Liver (tissue), 9 donors: ENCODE results near the gene SPTAN1. TPM values are rescaled to one million over a fixed set of nuclear protein-coding genes. Genes with fewer than 3 reads are reported as not detected.
"Not testable (repeated sequence)": the region's sequence is repeated elsewhere in the genome, so short reads cannot be mapped to it uniquely, and the experiment has no call there.

Source experiments
- DNase-seq: peaks from one replicate; pipeline ENCODE4 v3.0.0-alpha.2; 2017; ENCODE audit warnings: low spot score
- H3K27ac ChIP-seq, 2 donors: one replicate each; pipeline ENCODE4 v1.7.0; 2013; ENCODE audit warnings: inconsistent platforms in 2 of 2, low read length in 2 of 2, control low read depth in 1 of 2, low read depth in 1 of 2, mild to moderate bottlenecking in 1 of 2
- H3K27me3 ChIP-seq, 4 donors: one replicate each; pipeline versions ENCODE4 v1.6.1 to v1.7.0; 2013; ENCODE audit warnings: low read length in 3 of 4, inconsistent platforms in 1 of 4, mild to moderate bottlenecking in 1 of 4, moderate library complexity in 1 of 4; ENCODE audit not compliant: control insufficient read depth in 4 of 4, insufficient read depth in 4 of 4
- H3K36me3 ChIP-seq, 4 donors: one replicate each; pipeline versions ENCODE4 v1.6.1 to v1.7.0; 2013; ENCODE audit warnings: low read length in 3 of 4, mild to moderate bottlenecking in 3 of 4, low read depth in 1 of 4, moderate library complexity in 1 of 4; ENCODE audit not compliant: control insufficient read depth in 4 of 4, insufficient read depth in 3 of 4
- H3K4me1 ChIP-seq, 4 donors: one replicate each; pipeline versions ENCODE4 v1.6.1 to v1.7.0; 2013; ENCODE audit warnings: low read length in 3 of 4, mild to moderate bottlenecking in 3 of 4, moderate library complexity in 1 of 4; ENCODE audit not compliant: control insufficient read depth in 4 of 4, insufficient read depth in 4 of 4
- H3K4me3 ChIP-seq, 3 donors: one replicate each; pipeline versions ENCODE4 v1.6.1 to v1.7.0; 2013; ENCODE audit warnings: low read length in 3 of 3, control low read depth in 1 of 3, low read depth in 1 of 3, mild to moderate bottlenecking in 1 of 3
- H3K9ac ChIP-seq, 2 donors: one replicate each; pipeline ENCODE4 v1.7.0; 2013; ENCODE audit warnings: low read length in 2 of 2, mild to moderate bottlenecking in 2 of 2, moderate library complexity in 2 of 2, control low read depth in 1 of 2, low read depth in 1 of 2
- H3K9me3 ChIP-seq, 4 donors: one replicate each; pipeline versions ENCODE4 v1.6.1 to v1.7.0; 2013; ENCODE audit warnings: low read length in 3 of 4; ENCODE audit not compliant: control insufficient read depth in 4 of 4
- ATF3 ChIP-seq: IDR thresholded peaks from 2 replicates; pipeline ENCODE4 v1.6.1; 2016; ENCODE audit warnings: antibody characterized with exemption
- CTCF ChIP-seq: fragments of 150-350 bp; IDR thresholded peaks from 2 replicates; pipeline ENCODE4 v1.5.1; 2017; ENCODE audit warnings: improper control_type of control experiment, low read depth, low read length; ENCODE audit not compliant: missing input control
- FOXA1 ChIP-seq: IDR thresholded peaks from 2 replicates; pipeline ENCODE4 v1.6.1; 2016; ENCODE audit warnings: antibody characterized with exemption
- FOXA2 ChIP-seq: IDR thresholded peaks from 2 replicates; pipeline ENCODE4 v1.6.1; 2016; ENCODE audit warnings: antibody characterized with exemption
- HNF4G ChIP-seq: IDR thresholded peaks from 2 replicates; pipeline ENCODE4 v1.6.1; 2016; ENCODE audit warnings: antibody characterized with exemption
- MAX ChIP-seq: IDR thresholded peaks from 2 replicates; pipeline ENCODE4 v1.6.1; 2016; ENCODE audit warnings: antibody characterized with exemption
- NR2F2 ChIP-seq: IDR thresholded peaks from 2 replicates; pipeline ENCODE4 v1.6.1; 2016; ENCODE audit warnings: antibody characterized with exemption
- RAD21 ChIP-seq, 2 donors: IDR thresholded peaks; 2 replicates each; pipeline ENCODE4 v1.6.1; 2016; ENCODE audit warnings: antibody characterized with exemption in 2 of 2, mild to moderate bottlenecking in 2 of 2
- SP1 ChIP-seq: IDR thresholded peaks from 2 replicates; pipeline ENCODE4 v1.6.1; 2018; ENCODE audit warnings: antibody characterized with exemption, mild to moderate bottlenecking
- TAF1 ChIP-seq: conservative IDR thresholded peaks from 2 replicates; pipeline ENCODE4 v1.6.1; 2016; ENCODE audit warnings: antibody characterized with exemption, mild to moderate bottlenecking
- ZBTB33 ChIP-seq: IDR thresholded peaks from 2 replicates; pipeline ENCODE4 v1.6.1; 2016; ENCODE audit warnings: antibody characterized with exemption
- WGBS: extraction: QIAGEN DNeasy Blood & Tissue Kit; methylation state at CpG from one replicate; pipeline ENCODE4 v1.1.7; 2013; 5-methylcytosine and 5-hydroxymethylcytosine counted together
- polyA plus RNA-seq, 2 donors: library from polyadenylated mRNA; stranded (reverse) in 1 of 2; unstranded in 1 of 2; fragments of 200-250 nt in 1 of 2; fragments of >200 nt in 1 of 2; fragmentation: Nextera tagmentation in 1 of 2; extraction: Ambion mirVana in 1 of 2; gene quantifications; one replicate each; pipeline versions ENCODE4 v1.2.1 to v1.2.3, GENCODE V29; 2013 to 2015
- total RNA-seq, 2 donors: library from RNA; depleted of rRNA; stranded (reverse); fragments of >200 nt; gene quantifications; one replicate each; pipeline ENCODE4 v1.2.3, GENCODE V29; 2014
- donor health status: healthy.
- donor health status: healthy.
- donor health status: healthy.
- donor health status: healthy.
- donor health status: healthy.

SPTAN1 gene
- total and polyA plus RNA-seq, 4 donors, result 31.3 to 86.5 (median 60.4) TPM

- Histone ChIP-seq H3K9ac (no peak overlapping the region), H3K4me1 (no peaks in the 10 kb centered on the region), H3K27ac (no peak overlapping the region), H3K9me3 (no peaks in the 10 kb centered on the region), H3K4me3 (no peak overlapping the region), H3K27me3 (no peaks in the 10 kb centered on the region), H3K36me3 (no peaks in the 10 kb centered on the region)
- no peak for DNase-seq
- TF ChIP-seq ZBTB33, result no peak
- no peak for TF ChIP-seq FOXA1
- TF ChIP-seq ATF3, result no peak
- no peak for TF ChIP-seq MAX
- 91% methylated on average over 12 of the region's 12 CpGs for WGBS
These were observed 90.4 kb downstream of the SPTAN1 start for GRCh38 chr9:128642675-128643245.

- no peak for DNase-seq
- TF ChIP-seq HNF4G (no peak), TAF1 (no peak), NR2F2 (no peak), RAD21 (IDR thresholded peaks at IDR 0.05) (no peak), FOXA1 (no peak), SP1 (no peak), CTCF (no peak), FOXA2 (no peak)
- Histone ChIP-seq H3K27me3 (no peaks in the 10 kb centered on the region), H3K36me3 (no peaks in the 10 kb centered on the region), H3K4me3 (no peak overlapping the region), H3K9ac (no peak overlapping the region), H3K9me3 (no peaks in the 10 kb centered on the region), H3K4me1 (no peaks in the 10 kb centered on the region), H3K27ac (no peak overlapping the region)
- WGBS, result 79% methylated on average over 12 of the region's 12 CpGs
These were observed 91.3 kb downstream of the SPTAN1 start for GRCh38 chr9:128643519-128644300.

GRCh38 chr9:128648206-128648605 lies 95.8 kb downstream of the SPTAN1 start:
- peak; percentile 20 for TF ChIP-seq CTCF
- peak; percentile 69 to 79 for TF ChIP-seq RAD21 (IDR thresholded peaks at IDR 0.05)
- peak; percentile 60 for DNase-seq

More at GRCh38 chr9:128648206-128648605, 95.8 kb downstream of the SPTAN1 start:
- not testable (repeated sequence) for H3K4me1 ChIP-seq, H3K4me3 ChIP-seq, H3K9ac ChIP-seq, H3K27ac ChIP-seq, H3K27me3 ChIP-seq, H3K36me3 ChIP-seq, H3K9me3 ChIP-seq
- WGBS, result 87% methylated on average over 9 of the region's 9 CpGs
